Hepatocyte (in vitro differentiated cells): ENCODE data around the gene UNC5CL.

Experiments used
- EZH2 ChIP-seq: fragments of 200-600 bp; sonication (generic); IDR thresholded peaks from 2 replicates; pipeline ENCODE4 v1.6.1; 2016; ENCODE audit warnings: antibody characterized with exemption, mild to moderate bottlenecking, borderline replicate concordance
- EZH2phosphoT487 ChIP-seq: fragments of 200-600 bp; sonication (generic); IDR thresholded peaks from one replicate; pipeline ENCODE4 v1.6.1; 2018; ENCODE audit warnings: antibody characterized with exemption, mild to moderate bottlenecking, low read depth, moderate library complexity; ENCODE audit not compliant: unreplicated experiment, severe bottlenecking
- TF ChIP-seq, protein P1 (sequence below): fragments of 200-600 bp; sonication (generic); IDR thresholded peaks from 2 replicates; pipeline ENCODE4 v1.5.1; 2016; ENCODE audit warnings: antibody characterized with exemption, mild to moderate bottlenecking; ENCODE audit not compliant: poor library complexity

DNA sequence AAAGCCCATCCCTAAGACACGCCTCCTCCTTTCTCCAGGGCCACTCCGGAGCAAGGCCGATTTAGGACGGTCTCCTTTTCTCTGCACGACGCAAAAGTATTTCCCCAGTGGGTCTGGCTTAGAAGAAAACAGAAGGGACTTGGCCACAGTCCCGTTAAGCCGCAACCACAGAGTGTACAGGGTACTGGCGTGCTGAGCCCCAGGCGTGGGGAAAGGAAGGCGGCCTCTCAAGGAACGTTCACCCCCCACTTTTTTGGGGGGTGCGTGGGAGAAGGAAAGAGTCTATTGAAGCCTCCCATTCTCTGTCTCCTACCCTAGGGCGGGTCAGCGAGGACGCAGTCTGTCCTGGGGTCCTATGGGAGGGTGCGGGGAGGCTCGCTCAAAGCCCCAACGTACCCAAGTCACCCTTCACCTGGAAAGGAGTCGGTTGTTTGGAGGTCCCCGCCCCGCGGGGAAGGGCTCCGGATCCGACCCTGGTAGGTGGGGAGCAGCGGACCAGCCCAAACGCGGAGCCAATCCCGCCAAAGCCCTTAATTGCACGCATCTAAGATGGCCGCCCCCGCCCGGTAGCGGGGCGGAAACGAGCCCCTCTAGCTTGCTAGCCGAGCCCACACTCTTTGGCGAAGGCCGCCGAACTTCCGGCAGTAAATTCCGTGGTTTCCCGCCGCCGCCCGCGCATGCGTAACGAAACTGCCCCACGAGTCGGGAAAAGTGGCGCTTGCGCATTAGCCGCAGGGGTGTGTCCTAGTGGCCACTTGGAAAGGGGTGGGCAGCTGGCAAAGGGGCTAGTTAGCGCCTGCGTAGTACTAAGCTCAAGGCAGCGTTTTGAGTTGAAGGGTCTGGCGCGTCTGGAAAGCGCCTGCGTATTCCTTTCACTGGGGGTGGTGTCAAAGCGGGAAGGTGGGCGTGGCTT is 33.2 kb upstream of the UNC5CL start, which contains the start of gene OARD1:
- no peak for TF ChIP-seq EZH2
- TF ChIP-seq, protein P1, sequence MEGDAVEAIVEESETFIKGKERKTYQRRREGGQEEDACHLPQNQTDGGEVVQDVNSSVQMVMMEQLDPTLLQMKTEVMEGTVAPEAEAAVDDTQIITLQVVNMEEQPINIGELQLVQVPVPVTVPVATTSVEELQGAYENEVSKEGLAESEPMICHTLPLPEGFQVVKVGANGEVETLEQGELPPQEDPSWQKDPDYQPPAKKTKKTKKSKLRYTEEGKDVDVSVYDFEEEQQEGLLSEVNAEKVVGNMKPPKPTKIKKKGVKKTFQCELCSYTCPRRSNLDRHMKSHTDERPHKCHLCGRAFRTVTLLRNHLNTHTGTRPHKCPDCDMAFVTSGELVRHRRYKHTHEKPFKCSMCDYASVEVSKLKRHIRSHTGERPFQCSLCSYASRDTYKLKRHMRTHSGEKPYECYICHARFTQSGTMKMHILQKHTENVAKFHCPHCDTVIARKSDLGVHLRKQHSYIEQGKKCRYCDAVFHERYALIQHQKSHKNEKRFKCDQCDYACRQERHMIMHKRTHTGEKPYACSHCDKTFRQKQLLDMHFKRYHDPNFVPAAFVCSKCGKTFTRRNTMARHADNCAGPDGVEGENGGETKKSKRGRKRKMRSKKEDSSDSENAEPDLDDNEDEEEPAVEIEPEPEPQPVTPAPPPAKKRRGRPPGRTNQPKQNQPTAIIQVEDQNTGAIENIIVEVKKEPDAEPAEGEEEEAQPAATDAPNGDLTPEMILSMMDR = no peak
- TF ChIP-seq EZH2phosphoT487 = no peak
